ENCODE results near the gene C9orf78. TPM values are rescaled to one million over a fixed set of nuclear protein-coding genes. Genes with fewer than 3 reads are reported as not detected.

Gene C9orf78
- total RNA-seq, 1 donor from 2014 or later: 30.8 TPM

- DNase-seq (ENCODE audit: low spot score, unreplicated experiment): no peak
- TF ChIP-seq CTCF (IDR thresholded peaks at IDR 0.05; ENCODE audit: unreplicated experiment): no peak
- peak overlapping the region; percentile 62 for H3K27ac Mint-ChIP-seq
- H3K36me3 Mint-ChIP-seq (ENCODE audit: insufficient read depth): peaks cover 3% of the 10 kb centered on the region
- H3K4me1 Mint-ChIP-seq (ENCODE audit: low read depth): peaks cover 8% of the 10 kb centered on the region
- H3K27me3 Mint-ChIP-seq: no peaks in the 10 kb centered on the region
- H3K4me3 Mint-ChIP-seq (ENCODE audit: low read depth): no peak overlapping the region
- H3K9me3 Mint-ChIP-seq (ENCODE audit: low read depth): no peaks in the 10 kb centered on the region
Observed at GRCh38 chr9:129841071-129841470, 6.0 kb upstream of the C9orf78 start.

GRCh38 chr9:129840034-129840433 is 5.0 kb upstream of the C9orf78 start:
- TF ChIP-seq CTCF (IDR thresholded peaks at IDR 0.05; ENCODE audit: unreplicated experiment): no peak
- Mint-ChIP-seq H3K4me3 (ENCODE audit: low read depth) (no peak overlapping the region), H3K27me3 (no peaks in the 10 kb centered on the region), H3K9me3 (ENCODE audit: low read depth) (no peaks in the 10 kb centered on the region), H3K4me1 (ENCODE audit: low read depth) (peaks cover 12% of the 10 kb centered on the region), H3K27ac (no peak overlapping the region), H3K36me3 (ENCODE audit: insufficient read depth) (peaks cover 3% of the 10 kb centered on the region)
- no peak for DNase-seq (ENCODE audit: low spot score, unreplicated experiment)

- Mint-ChIP-seq H3K27ac (peak overlapping the region; percentile 54), H3K4me3 (ENCODE audit: low read depth) (no peak overlapping the region), H3K27me3 (no peaks in the 10 kb centered on the region), H3K9me3 (ENCODE audit: low read depth) (no peaks in the 10 kb centered on the region), H3K4me1 (ENCODE audit: low read depth) (peaks cover 14% of the 10 kb centered on the region), H3K36me3 (ENCODE audit: insufficient read depth) (peaks cover 3% of the 10 kb centered on the region)
- TF ChIP-seq CTCF (IDR thresholded peaks at IDR 0.05; ENCODE audit: unreplicated experiment): no peak
- DNase-seq (ENCODE audit: low spot score, unreplicated experiment): no peak
Observed at GRCh38 chr9:129839324-129840023, 4.4 kb upstream of the C9orf78 start.

- Mint-ChIP-seq H3K27ac (no peak overlapping the region), H3K4me1 (ENCODE audit: low read depth) (peaks cover 20% of the 10 kb centered on the region), H3K36me3 (ENCODE audit: insufficient read depth) (peaks cover 3% of the 10 kb centered on the region), H3K4me3 (ENCODE audit: low read depth) (no peak overlapping the region), H3K27me3 (no peaks in the 10 kb centered on the region), H3K9me3 (ENCODE audit: low read depth) (no peaks in the 10 kb centered on the region)
- no peak for TF ChIP-seq CTCF (IDR thresholded peaks at IDR 0.05; ENCODE audit: unreplicated experiment)
- no peak for DNase-seq (ENCODE audit: low spot score, unreplicated experiment)
Observed at GRCh38 chr9:129838707-129839259, 3.7 kb upstream of the C9orf78 start.

GRCh38 chr9:129836311-129837007 is 1.4 kb upstream of the C9orf78 start:
- Mint-ChIP-seq H3K36me3 (ENCODE audit: insufficient read depth) (peaks cover 6% of the 10 kb centered on the region), H3K27me3 (no peaks in the 10 kb centered on the region), H3K4me1 (ENCODE audit: low read depth) (peaks cover 20% of the 10 kb centered on the region), H3K9me3 (ENCODE audit: low read depth) (no peaks in the 10 kb centered on the region), H3K27ac (peak overlapping the region; percentile 97), H3K4me3 (ENCODE audit: low read depth) (peak overlapping the region; percentile 94)
- DNase-seq (ENCODE audit: low spot score, unreplicated experiment): no peak
- no peak for TF ChIP-seq CTCF (IDR thresholded peaks at IDR 0.05; ENCODE audit: unreplicated experiment)

All from progenitor cell of endocrine pancreas (in vitro differentiated cells).